HepG2 (cell line): ENCODE measurements around the gene MAFF. TPM values are rescaled to one million over a fixed set of nuclear protein-coding genes. Genes with fewer than 3 reads are reported as not detected.
A peak's percentile ranks its signal among the peaks of the same experiment; 100 is the strongest.

Experiments
- ATAC-seq: fragments of 200-7000 bp; cut with Tn5 transposase; 3 replicates; pipeline ENCODE4 v1.9.1; 2020; ENCODE audit warnings: mild to moderate bottlenecking, moderate library complexity
- BruUV-seq: library from RNA; stranded (reverse); fragments of 400-500 nt; replicated peaks from 2 replicates; lab custom pipeline; 2021; lab: Mats Ljungman, UMichigan
- CTCF ChIA-PET: fragments of 300-600 bp; formaldehyde crosslinking; extraction: SDS; loops from one replicate; lab custom pipeline; 2021; ENCODE audit warnings: low total read pairs, inconsistent platforms, low intra/inter-chr PET ratio; lab: Yijun Ruan, JAX
- POLR2A ChIA-PET: fragments of 350-600 bp; sonication (Branson Sonifier 250); formaldehyde crosslinking; loops from one replicate; lab custom pipeline; 2020; ENCODE audit warnings: antibody characterized with exemption, inconsistent platforms; lab: Yijun Ruan, JAX
- DNase-seq: peaks from one replicate; pipeline ENCODE4 v3.0.0-alpha.2; 2015; ENCODE audit warnings: low spot score
- FAIRE-seq: peaks from 3 replicates; lab custom pipeline; 2011; peaks lifted over from hg19 to GRCh38; lab: Jason Lieb, UNC
- H2AFZ ChIP-seq: one replicate; pipeline ENCODE4 v1.6.1; 2011; ENCODE audit warnings: low read length, inconsistent platforms
- H3K27ac ChIP-seq: fragments of 300-600 bp; 3 replicates; pipeline ENCODE4 v1.8.0; 2011; ENCODE audit warnings: mixed run types, mild to moderate bottlenecking, mixed read lengths, low read length, inconsistent platforms; ENCODE audit not compliant: insufficient read depth; ENCODE audit errors: extremely low read length
- H3K27me3 ChIP-seq, 2 experiments: fragments of 200-600 bp in 1 of 2; 2 replicates in 1 of 2; 3 replicates in 1 of 2; pipeline versions ENCODE4 v1.6.0 to v1.8.0; 2011; ENCODE audit warnings: low read length in 2 of 2, mild to moderate bottlenecking in 2 of 2, moderate library complexity in 2 of 2, inconsistent platforms in 1 of 2; ENCODE audit not compliant: insufficient read depth in 2 of 2, control insufficient read depth in 1 of 2
- H3K36me3 ChIP-seq, 2 experiments: fragments of 200-600 bp in 1 of 2; replicated peaks in 1 of 2; 2 replicates in 1 of 2; 3 replicates in 1 of 2; pipeline versions ENCODE4 v1.5.1 to v1.8.0; 2011; ENCODE audit warnings: low read length in 2 of 2, inconsistent platforms in 1 of 2; ENCODE audit not compliant: insufficient read depth in 2 of 2, control insufficient read depth in 1 of 2
- H3K4me1 ChIP-seq: 2 replicates; pipeline ENCODE4 v1.5.1; 2012; ENCODE audit warnings: low read length, inconsistent platforms; ENCODE audit not compliant: insufficient read depth
- H3K4me2 ChIP-seq: 2 replicates; pipeline ENCODE4 v1.6.0; 2011; ENCODE audit warnings: low read depth, low read length, inconsistent platforms
- H3K4me3 ChIP-seq, 3 experiments: fragments of 200-600 bp in 1 of 3; sonication (generic), shearing (Covaris generic) in 1 of 3; replicated peaks in 1 of 3; 2 replicates each; pipeline ENCODE4 v1.5.1; 2011 to 2016; ENCODE audit warnings: low read length in 3 of 3, inconsistent platforms in 2 of 3, low read depth in 2 of 3, mild to moderate bottlenecking in 2 of 3, control low read depth in 1 of 3, mixed read lengths in 1 of 3; ENCODE audit not compliant: insufficient read depth in 1 of 3
- H3K79me2 ChIP-seq: one replicate; pipeline ENCODE4 v1.6.1; 2011; ENCODE audit warnings: low read length, inconsistent platforms; ENCODE audit not compliant: insufficient read depth
- H3K9ac ChIP-seq: 2 replicates; pipeline ENCODE4 v1.6.0; 2011; ENCODE audit warnings: mild to moderate bottlenecking, low read depth, low read length, inconsistent platforms; ENCODE audit not compliant: insufficient read depth
- H3K9me3 ChIP-seq: 2 replicates; pipeline ENCODE4 v1.5.1; 2012; ENCODE audit warnings: mild to moderate bottlenecking, low read length
- H4K20me1 ChIP-seq: 2 replicates; pipeline ENCODE4 v1.6.0; 2011; ENCODE audit warnings: inconsistent platforms, mild to moderate bottlenecking, low read length, moderate library complexity; ENCODE audit not compliant: insufficient read depth
- BORCS8-MEF2B ChIP-seq: sonication (generic); formaldehyde crosslinking; IDR thresholded peaks from 2 replicates; pipeline ENCODE4 v1.8.0; 2022; ENCODE audit warnings: mild to moderate bottlenecking, missing genetic modification reagents
- BRF2 ChIP-seq: sonication (generic); formaldehyde crosslinking; IDR thresholded peaks from 2 replicates; pipeline ENCODE4 v1.8.1; 2022; ENCODE audit warnings: mild to moderate bottlenecking, missing genetic modification reagents
- CENPT ChIP-seq: sonication (generic); formaldehyde crosslinking; IDR thresholded peaks from 2 replicates; pipeline ENCODE4 v1.8.0; 2022; ENCODE audit warnings: low read depth, mild to moderate bottlenecking, moderate library complexity, missing genetic modification reagents
- ONECUT2 ChIP-seq: sonication (generic); formaldehyde crosslinking; IDR thresholded peaks from 2 replicates; pipeline ENCODE4 v1.4.0; 2020; ENCODE audit warnings: missing genetic modification reagents
- REXO4 ChIP-seq: sonication (generic); formaldehyde crosslinking; IDR thresholded peaks from 2 replicates; pipeline ENCODE4 v1.8.0; 2022; ENCODE audit warnings: missing genetic modification reagents, mild to moderate bottlenecking, borderline replicate concordance
- SOX13 ChIP-seq, 3 experiments: fragments of 450-650 bp in 1 of 3; sonication (generic) in 1 of 3; formaldehyde crosslinking in 1 of 3; IDR thresholded peaks in 2 of 3; conservative IDR thresholded peaks in 1 of 3; 2 replicates each; pipeline versions ENCODE4 v1.5.0 to v1.6.1; 2016 to 2020; ENCODE audit warnings: antibody characterized with exemption in 1 of 3, mild to moderate bottlenecking in 1 of 3, missing compliant biosample characterization in 1 of 3, missing genetic modification reagents in 1 of 3, moderate library complexity in 1 of 3
- ZFX ChIP-seq: sonication (generic); formaldehyde crosslinking; IDR thresholded peaks from 2 replicates; pipeline ENCODE4 v1.4.0; 2020; ENCODE audit warnings: mild to moderate bottlenecking, low read depth, missing genetic modification reagents, moderate library complexity
- ZNF547 ChIP-seq: sonication (generic); formaldehyde crosslinking; IDR thresholded peaks from 2 replicates; pipeline ENCODE4 v1.5.1; 2020; ENCODE audit warnings: mild to moderate bottlenecking, missing genetic modification reagents
- ZNF609 ChIP-seq: sonication (generic); formaldehyde crosslinking; IDR thresholded peaks from 2 replicates; pipeline ENCODE4 v1.4.0; 2020; ENCODE audit warnings: mild to moderate bottlenecking, missing genetic modification reagents, borderline replicate concordance
- ZNF766 ChIP-seq: sonication (generic); formaldehyde crosslinking; IDR thresholded peaks from 2 replicates; pipeline ENCODE4 v1.5.0; 2020; ENCODE audit warnings: missing genetic modification reagents, borderline replicate concordance
- WGBS: methylation state at CpG from one replicate; pipeline ENCODE4 v1.1.6; 2017; ENCODE audit warnings: low lambda C conversion rate; 5-methylcytosine and 5-hydroxymethylcytosine counted together
- in situ Hi-C: cut with HindIII; loops from 2 replicates; pipeline ENCODE4 v1.10.0; 2017; ENCODE audit warnings: low pct_unique_long_range_greater_than_20kb; ENCODE audit not compliant: extremely low pct_ligation_motif_present
- intact Hi-C: fragments of 100-400 bp; cut with micrococcal nuclease; formaldehyde crosslinking; loops from one replicate; pipeline ENCODE4 v1.10.0; 2022; ENCODE audit not compliant: unreplicated experiment
- polyA plus RNA-seq, 8 experiments: library from polyadenylated mRNA; depleted of rRNA in 3 of 8; stranded (reverse) in 7 of 8; unstranded in 1 of 8; fragments of >200 nt; fragmentation: Illumina TruSeq in 4 of 8; extraction: Trizol in 4 of 8; gene quantifications; 2 replicates each; pipeline versions ENCODE4 v1.2.1 to v1.2.3, GENCODE V29; 2011 to 2016; ENCODE audit warnings: low read depth in 4 of 8, missing spikeins in 1 of 8, mixed read lengths in 1 of 8; ENCODE audit not compliant: insufficient read depth in 1 of 8
- total RNA-seq, 5 experiments: library from RNA; depleted of rRNA; stranded (reverse); fragments of >200 nt; fragmentation: Illumina TruSeq; extraction: Trizol; gene quantifications; 2 replicates each; pipeline ENCODE4 v1.2.3, GENCODE V29; 2016; ENCODE audit warnings: low read depth in 1 of 5

MAFF gene
- total and polyA plus RNA-seq, 2 of the 13 experiments (the other 11 are each of a cell fraction or from before 2014, with no cell fraction given) = 5.4 to 14.3 TPM

- H3K4me1 ChIP-seq = peaks cover 72% of the 10 kb centered on the region
- H3K9ac ChIP-seq = no peak overlapping the region
- ChIA-PET POLR2A (interaction anchor here (1.3 to 2.1 kb wide), 4 partner anchors 9 to 26 kb away, joined by 3 to 8 read pairs (median 5); partner anchors contain the start of genes MAFF and PLA2G6), CTCF (no interaction called here)
- H3K27me3 ChIP-seq = no peaks in the 10 kb centered on the region
- in situ Hi-C loops (no loop called here), intact Hi-C loops (no loop called here)
- WGBS = 44% methylated on average over 3 of the region's 3 CpGs
- DNase-seq (no peak), FAIRE-seq (no peak), ATAC-seq (no peak)
- H4K20me1 ChIP-seq = no peaks in the 10 kb centered on the region
- BruUV-seq = no TSS peak
- no peaks in the 10 kb centered on the region for H3K9me3 ChIP-seq
- TF ChIP-seq BORCS8-MEF2B (CRISPR knock-in tag) = 0 out of 2 replicates have a peak, but pooled peaks have one; percentile 1
- TF ChIP-seq CENPT (CRISPR knock-in tag) = peak; percentile 24; the same call in 1 of the 2 replicates
- TF ChIP-seq ZNF547 (CRISPR knock-in tag) = 0 out of 2 replicates have a peak, but pooled peaks have one; percentile 39
- TF ChIP-seq ZNF766 (CRISPR knock-in tag) = no peak
- TF ChIP-seq ZFX = 0 out of 2 replicates have a peak, but pooled peaks have one; percentile 5
- H3K36me3 ChIP-seq = no peaks in the 10 kb centered on the region
- H2AFZ ChIP-seq = no peak overlapping the region
- no peaks in the 10 kb centered on the region for H3K79me2 ChIP-seq
- peak overlapping the region; percentile 45 for H3K4me2 ChIP-seq
- peak overlapping the region; percentile 6 for H3K27ac ChIP-seq
- H3K4me3 ChIP-seq = no peak overlapping the region; a peak in 1 of 6 replicates
These were observed 9.3 kb upstream of the MAFF start for GRCh38 chr22:38192475-38192863.

GRCh38 chr22:38193580-38193979, 8.2 kb upstream of the MAFF start:
- no peaks in the 10 kb centered on the region for H3K27me3 ChIP-seq
- no TSS peak for BruUV-seq
- ChIA-PET CTCF (no interaction called here), POLR2A (interaction anchor here (2.1 kb wide), 1 partner anchor 12 kb away, joined by 8 read pairs; the partner anchor contains the start of gene PLA2G6)
- 1% methylated on average over 6 of the region's 6 CpGs for WGBS
- H2AFZ ChIP-seq = no peak overlapping the region
- H3K4me1 ChIP-seq = peaks cover 62% of the 10 kb centered on the region
- intact Hi-C loops (no loop called here), in situ Hi-C loops (no loop called here)
- FAIRE-seq (peak; percentile 52), DNase-seq (no peak), ATAC-seq (no peak)
- H3K79me2 ChIP-seq = no peaks in the 10 kb centered on the region
- H3K4me3 ChIP-seq = peak overlapping the region in 1 of 3 experiments; percentile 4; a peak in 1 of 6 replicates
- H3K27ac ChIP-seq = no peak overlapping the region
- H3K9me3 ChIP-seq = no peaks in the 10 kb centered on the region
- H3K9ac ChIP-seq = no peak overlapping the region
- H3K36me3 ChIP-seq = no peaks in the 10 kb centered on the region
- peak overlapping the region; percentile 42 for H3K4me2 ChIP-seq
- no peaks in the 10 kb centered on the region for H4K20me1 ChIP-seq
- TF ChIP-seq BRF2 (CRISPR knock-in tag) = no peak
- TF ChIP-seq ONECUT2 = no peak
- 0 out of 2 replicates have a peak, but pooled peaks have one; percentile 36 for TF ChIP-seq ZNF609
- TF ChIP-seq SOX13 (IDR thresholded peaks at IDR 0.05) = no peak
- TF ChIP-seq SOX13 (CRISPR knock-in tag; conservative IDR thresholded peaks at IDR 0.05 in 1 of 2, IDR thresholded peaks at IDR 0.05 in 1 of 2) = peak in 1 of 2 experiments; percentile 63; a peak in 1 of 4 replicates
- no peak for TF ChIP-seq REXO4 (CRISPR knock-in tag)
